Loucy (cell line): ENCODE results near the gene PPIE.

Source experiments
- H2AFZ ChIP-seq: fragments of 200-600 bp; sonication (generic); 2 replicates; pipeline ENCODE4 v1.6.0; 2016; ENCODE audit warnings: antibody characterized with exemption, mild to moderate bottlenecking, low read length, moderate library complexity
- H3F3A ChIP-seq: fragments of 200-600 bp; 2 replicates; pipeline ENCODE4 v1.6.0; 2016; ENCODE audit warnings: antibody characterized with exemption, low read depth, mild to moderate bottlenecking
- H3K27me3 ChIP-seq: fragments of 200-600 bp; sonication (generic); 2 replicates; pipeline ENCODE4 v1.6.1; 2014; ENCODE audit warnings: low read length, mild to moderate bottlenecking; ENCODE audit not compliant: insufficient read depth, poor library complexity, severe bottlenecking
- H3K36me3 ChIP-seq: fragments of 200-600 bp; sonication (generic); 2 replicates; pipeline ENCODE4 v1.6.1; 2016; ENCODE audit warnings: low read length; ENCODE audit not compliant: insufficient read depth
- H3K4me1 ChIP-seq: fragments of 200-600 bp; sonication (generic); 2 replicates; pipeline ENCODE4 v1.5.1; 2014; ENCODE audit warnings: low read length, mild to moderate bottlenecking; ENCODE audit not compliant: insufficient read depth, poor library complexity, severe bottlenecking
- H3K4me2 ChIP-seq: fragments of 200-600 bp; sonication (generic); 2 replicates; pipeline ENCODE4 v1.6.0; 2014; ENCODE audit warnings: antibody characterized with exemption, low read length, low read depth, mild to moderate bottlenecking; ENCODE audit not compliant: poor library complexity, severe bottlenecking
- H3K4me3 ChIP-seq: fragments of 200-600 bp; sonication (generic); 2 replicates; pipeline ENCODE4 v1.5.1; 2014; ENCODE audit warnings: low read length, mild to moderate bottlenecking, mixed read lengths; ENCODE audit not compliant: poor library complexity, severe bottlenecking
- H3K79me2 ChIP-seq: fragments of 200-600 bp; sonication (generic); 2 replicates; pipeline ENCODE4 v1.6.1; 2014; ENCODE audit warnings: low read length; ENCODE audit not compliant: insufficient read depth
- H3K9ac ChIP-seq: fragments of 200-600 bp; sonication (generic); 2 replicates; pipeline ENCODE4 v1.6.0; 2014; ENCODE audit warnings: mild to moderate bottlenecking, low read depth, low read length, moderate library complexity; ENCODE audit not compliant: poor library complexity, severe bottlenecking
- H3K9me2 ChIP-seq: fragments of 200-600 bp; sonication (generic); replicated peaks from 2 replicates; pipeline ENCODE4 v1.6.1; 2016; ENCODE audit warnings: low read depth, low read length, mixed read lengths
- H3K9me3 ChIP-seq: fragments of 200-600 bp; sonication (generic); 2 replicates; pipeline ENCODE4 v1.6.1; 2014; ENCODE audit warnings: mild to moderate bottlenecking, antibody characterized with exemption, low read length, low read depth; ENCODE audit not compliant: insufficient read depth
- H4K20me1 ChIP-seq: fragments of 200-600 bp; sonication (generic); 2 replicates; pipeline ENCODE4 v1.6.0; 2014; ENCODE audit warnings: antibody characterized with exemption, low read length, mild to moderate bottlenecking; ENCODE audit not compliant: insufficient read depth, poor library complexity, severe bottlenecking
- EZH2phosphoT487 ChIP-seq: fragments of 200-600 bp; IDR thresholded peaks from 2 replicates; pipeline ENCODE4 v1.6.1; 2018; ENCODE audit warnings: antibody characterized with exemption, mild to moderate bottlenecking, moderate library complexity, borderline replicate concordance
- TF ChIP-seq, protein P1 (sequence below): fragments of 200-600 bp; sonication (generic); conservative IDR thresholded peaks from 2 replicates; pipeline ENCODE4 v1.5.1; 2014; ENCODE audit warnings: mild to moderate bottlenecking, antibody characterized with exemption, low read length

PPIE gene

DNA sequence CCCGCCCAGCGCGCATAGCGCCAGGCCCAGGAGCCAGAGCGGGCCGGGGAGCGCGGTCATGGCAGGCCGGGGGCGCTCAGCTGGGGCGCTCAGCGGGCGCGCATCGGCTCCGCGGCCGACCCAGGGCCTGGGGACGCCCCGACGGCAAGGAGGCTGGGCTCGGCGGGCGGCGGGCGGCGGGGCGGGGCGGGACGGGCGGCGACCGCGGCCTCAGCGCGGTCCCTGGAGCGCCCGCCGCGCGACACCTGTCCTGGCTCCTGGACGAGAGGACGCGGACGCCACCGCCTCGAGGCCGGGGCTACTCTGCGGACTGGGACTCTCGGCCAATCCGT lies 49.7 kb downstream of the PPIE start:
- no peaks in the 10 kb centered on the region for H3K27me3 ChIP-seq
- H3K9ac ChIP-seq = no peak overlapping the region
- no peaks in the 10 kb centered on the region for H3K79me2 ChIP-seq
- no peak overlapping the region for H2AFZ ChIP-seq
- TF ChIP-seq, protein P1, sequence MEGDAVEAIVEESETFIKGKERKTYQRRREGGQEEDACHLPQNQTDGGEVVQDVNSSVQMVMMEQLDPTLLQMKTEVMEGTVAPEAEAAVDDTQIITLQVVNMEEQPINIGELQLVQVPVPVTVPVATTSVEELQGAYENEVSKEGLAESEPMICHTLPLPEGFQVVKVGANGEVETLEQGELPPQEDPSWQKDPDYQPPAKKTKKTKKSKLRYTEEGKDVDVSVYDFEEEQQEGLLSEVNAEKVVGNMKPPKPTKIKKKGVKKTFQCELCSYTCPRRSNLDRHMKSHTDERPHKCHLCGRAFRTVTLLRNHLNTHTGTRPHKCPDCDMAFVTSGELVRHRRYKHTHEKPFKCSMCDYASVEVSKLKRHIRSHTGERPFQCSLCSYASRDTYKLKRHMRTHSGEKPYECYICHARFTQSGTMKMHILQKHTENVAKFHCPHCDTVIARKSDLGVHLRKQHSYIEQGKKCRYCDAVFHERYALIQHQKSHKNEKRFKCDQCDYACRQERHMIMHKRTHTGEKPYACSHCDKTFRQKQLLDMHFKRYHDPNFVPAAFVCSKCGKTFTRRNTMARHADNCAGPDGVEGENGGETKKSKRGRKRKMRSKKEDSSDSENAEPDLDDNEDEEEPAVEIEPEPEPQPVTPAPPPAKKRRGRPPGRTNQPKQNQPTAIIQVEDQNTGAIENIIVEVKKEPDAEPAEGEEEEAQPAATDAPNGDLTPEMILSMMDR = no peak
- no peak for TF ChIP-seq EZH2phosphoT487
- no peak overlapping the region for H3K4me2 ChIP-seq
- no peaks in the 10 kb centered on the region for H3F3A ChIP-seq
- no peaks in the 10 kb centered on the region for H3K9me3 ChIP-seq
- H3K36me3 ChIP-seq = no peaks in the 10 kb centered on the region
- H3K4me3 ChIP-seq = no peak overlapping the region
- H3K9me2 ChIP-seq = no peaks in the 10 kb centered on the region
- H3K4me1 ChIP-seq = no peaks in the 10 kb centered on the region
- H4K20me1 ChIP-seq = no peaks in the 10 kb centered on the region

DNA sequence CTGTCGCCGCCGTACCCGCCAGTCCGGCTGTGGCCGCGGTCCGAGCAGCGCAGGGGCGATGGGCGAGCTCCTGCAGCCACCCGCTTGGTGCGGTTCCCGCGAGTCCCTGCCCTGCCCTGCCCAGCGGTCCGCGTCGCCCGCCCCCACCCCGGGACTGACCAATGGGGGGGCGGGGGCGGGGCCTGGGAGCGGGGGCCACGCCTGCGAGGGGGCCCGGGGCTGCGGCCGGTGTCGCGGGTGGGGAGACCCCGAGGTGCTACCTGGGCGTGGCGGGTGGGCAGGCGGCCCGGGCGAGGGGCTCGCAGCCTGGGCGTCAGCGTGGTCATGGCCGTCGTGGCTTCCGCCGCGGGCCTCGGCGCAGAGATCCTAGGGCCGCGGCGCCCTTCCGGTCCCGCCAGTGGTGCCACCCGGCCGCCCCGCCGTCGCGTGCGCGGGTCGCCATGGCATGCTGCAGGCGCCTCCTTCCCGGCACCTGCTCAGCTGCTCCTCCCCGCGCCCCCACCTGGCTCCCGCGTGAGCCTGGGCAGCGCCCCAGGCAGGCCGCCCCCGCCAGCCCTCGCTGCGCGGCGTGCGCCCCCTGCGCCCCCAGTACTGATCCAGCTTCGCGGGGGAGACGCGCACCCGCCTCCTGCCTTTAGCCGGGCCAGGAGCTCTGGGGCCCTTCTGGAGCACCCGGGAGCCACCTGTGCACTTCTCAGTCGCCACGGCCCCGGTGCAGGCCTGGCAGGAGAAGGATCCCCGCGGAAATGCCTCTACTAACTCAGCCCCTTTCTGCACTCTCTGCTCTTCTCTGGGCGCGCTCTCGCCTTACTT lies 50.3 kb downstream of the PPIE start, which contains the start of gene BMP8B:
TSS of gene BMP8B (minus strand) at position 108 of the 813 bp plus-strand sequence. CDS start 380 bp downstream, outside the sequence.
- Histone ChIP-seq H3K27me3 (no peaks in the 10 kb centered on the region), H4K20me1 (no peaks in the 10 kb centered on the region), H3F3A (no peaks in the 10 kb centered on the region), H3K4me2 (no peak within 1 kb of the TSS), H3K9me2 (no peaks in the 10 kb centered on the region), H3K9ac (no peak within 1 kb of the TSS), H3K79me2 (no peaks in the 10 kb centered on the region), H3K36me3 (no peaks in the 10 kb centered on the region), H2AFZ (no peak within 1 kb of the TSS), H3K4me3 (no peak within 1 kb of the TSS), H3K9me3 (no peaks in the 10 kb centered on the region), H3K4me1 (no peaks in the 10 kb centered on the region)
- TF ChIP-seq, protein P1 = no peak
- TF ChIP-seq EZH2phosphoT487 = no peak

DNA sequence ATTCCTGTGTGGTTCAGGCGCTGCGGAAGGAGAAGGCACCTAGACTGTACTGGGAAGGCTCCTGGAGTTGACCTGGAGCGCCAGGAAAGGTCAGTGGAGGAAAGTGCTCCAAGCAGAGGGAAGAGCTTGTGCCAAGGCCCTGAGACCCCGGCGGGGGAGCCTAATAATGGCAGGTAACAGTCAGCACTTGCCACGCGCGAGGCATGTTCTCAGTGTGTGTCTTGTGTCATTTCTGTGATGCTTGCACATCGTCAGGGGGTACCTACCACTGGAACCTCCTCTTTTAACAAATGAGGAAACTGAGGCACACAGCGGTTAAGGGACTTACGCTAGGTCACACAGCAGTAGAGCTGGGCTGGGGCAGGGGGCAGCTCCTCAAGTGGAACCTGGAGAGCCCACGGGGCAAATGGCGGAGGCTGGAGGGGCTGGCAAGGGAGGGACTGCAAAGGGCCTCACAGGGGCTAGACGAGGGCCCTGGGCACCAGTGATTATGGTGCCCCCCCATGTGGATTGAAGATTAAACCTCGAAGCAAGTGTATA lies 51.0 kb downstream of the PPIE start:
- H3K9ac ChIP-seq = no peak overlapping the region

More for the DNA sequence above, 51.0 kb downstream of the PPIE start:
- Histone ChIP-seq H3K27me3 (no peaks in the 10 kb centered on the region), H3K4me1 (no peaks in the 10 kb centered on the region), H3K4me3 (no peak overlapping the region), H3K79me2 (no peaks in the 10 kb centered on the region), H3K4me2 (no peak overlapping the region), H3F3A (no peaks in the 10 kb centered on the region), H3K9me2 (no peaks in the 10 kb centered on the region), H2AFZ (no peak overlapping the region), H3K36me3 (no peaks in the 10 kb centered on the region), H4K20me1 (no peaks in the 10 kb centered on the region), H3K9me3 (no peaks in the 10 kb centered on the region)
- TF ChIP-seq EZH2phosphoT487 = no peak
- TF ChIP-seq, protein P1 = no peak
